Measurements from ENCODE around the gene LRP3.

DNA sequence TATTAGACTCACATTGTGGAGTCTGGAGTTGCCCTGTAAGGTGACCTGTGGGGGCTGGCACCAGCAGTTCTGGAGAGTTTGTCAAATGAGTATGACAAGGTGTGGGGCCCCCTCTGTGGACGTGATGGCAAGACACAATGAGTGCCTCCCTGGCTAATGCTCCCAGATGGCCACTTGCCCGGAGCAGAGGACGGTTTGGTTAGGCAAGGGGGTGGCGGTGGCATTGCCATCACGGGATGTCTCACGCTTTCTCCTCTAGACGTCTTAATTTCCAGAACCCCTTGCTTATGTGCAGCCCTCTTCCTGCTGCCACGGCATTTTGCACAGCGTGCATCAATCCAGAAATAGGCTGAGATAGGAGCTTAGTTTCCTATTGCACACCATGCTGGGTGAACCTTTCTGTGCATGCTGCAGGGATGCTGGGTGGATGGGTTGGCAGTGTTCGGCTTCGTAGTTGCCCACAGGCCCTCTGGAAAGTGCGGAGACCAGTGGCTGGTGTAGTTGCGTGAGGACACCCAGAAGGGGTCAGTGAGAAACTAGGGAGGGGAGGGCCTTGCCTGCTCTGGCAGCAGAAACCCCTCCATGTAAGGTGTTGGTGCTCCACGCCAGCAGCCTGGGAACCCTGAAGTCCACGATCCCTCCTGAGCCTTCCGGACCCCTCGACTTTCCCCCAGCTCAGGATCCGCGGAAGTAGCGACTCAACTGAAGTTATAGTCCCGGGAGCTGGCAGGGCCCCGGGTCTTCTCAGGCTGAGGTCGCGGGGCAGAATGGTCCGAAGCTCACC lies 18.1 kb upstream of the LRP3 start:
- TF ChIP-seq FOSL1 (IDR thresholded peaks at IDR 0.05; ENCODE audit: low read depth) (no peak), JUND (IDR thresholded peaks at IDR 0.05) (no peak), SIN3A (IDR thresholded peaks at IDR 0.05; ENCODE audit: low read depth) (no peak), POLR2A (IDR thresholded peaks at IDR 0.05; ENCODE audit: borderline replicate concordance, extremely low read depth, insufficient read depth, insufficient read length) (no peak), MAX (IDR thresholded peaks at IDR 0.05) (no peak)
- TF ChIP-seq, protein P1, sequence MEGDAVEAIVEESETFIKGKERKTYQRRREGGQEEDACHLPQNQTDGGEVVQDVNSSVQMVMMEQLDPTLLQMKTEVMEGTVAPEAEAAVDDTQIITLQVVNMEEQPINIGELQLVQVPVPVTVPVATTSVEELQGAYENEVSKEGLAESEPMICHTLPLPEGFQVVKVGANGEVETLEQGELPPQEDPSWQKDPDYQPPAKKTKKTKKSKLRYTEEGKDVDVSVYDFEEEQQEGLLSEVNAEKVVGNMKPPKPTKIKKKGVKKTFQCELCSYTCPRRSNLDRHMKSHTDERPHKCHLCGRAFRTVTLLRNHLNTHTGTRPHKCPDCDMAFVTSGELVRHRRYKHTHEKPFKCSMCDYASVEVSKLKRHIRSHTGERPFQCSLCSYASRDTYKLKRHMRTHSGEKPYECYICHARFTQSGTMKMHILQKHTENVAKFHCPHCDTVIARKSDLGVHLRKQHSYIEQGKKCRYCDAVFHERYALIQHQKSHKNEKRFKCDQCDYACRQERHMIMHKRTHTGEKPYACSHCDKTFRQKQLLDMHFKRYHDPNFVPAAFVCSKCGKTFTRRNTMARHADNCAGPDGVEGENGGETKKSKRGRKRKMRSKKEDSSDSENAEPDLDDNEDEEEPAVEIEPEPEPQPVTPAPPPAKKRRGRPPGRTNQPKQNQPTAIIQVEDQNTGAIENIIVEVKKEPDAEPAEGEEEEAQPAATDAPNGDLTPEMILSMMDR (IDR thresholded peaks at IDR 0.05 in 2 of 3, conservative IDR thresholded peaks at IDR 0.05 in 1 of 3; ENCODE audit: borderline replicate concordance in 1 of 3, insufficient read depth in 1 of 3, low read depth in 2 of 3, low read length in 2 of 3): no peak

Measured in HCT116 (cell line).